Endothelial cell of umbilical vein (primary cell): ENCODE results near the gene DPYD.

ENCODE experiments used
- EZH2 ChIP-seq: IDR thresholded peaks from 2 replicates; pipeline ENCODE4 v1.6.1; 2012; ENCODE audit warnings: borderline replicate concordance, low read depth, mild to moderate bottlenecking, moderate library complexity, low read length, inconsistent platforms; ENCODE audit not compliant: severe bottlenecking
- MAX ChIP-seq: IDR thresholded peaks from 2 replicates; pipeline ENCODE4 v1.6.1; 2011; ENCODE audit not compliant: insufficient read depth, insufficient read length
- MYC ChIP-seq: IDR thresholded peaks from one replicate; pipeline ENCODE4 v1.6.1; 2011; ENCODE audit warnings: mild to moderate bottlenecking, low read depth, low read length
- TF ChIP-seq, protein P1 (sequence below), 2 donors: IDR thresholded peaks; 1 replicate in 1 of 2; 2 replicates in 1 of 2; pipeline ENCODE4 v1.5.1; 2011; ENCODE audit warnings: low read length in 2 of 2, mild to moderate bottlenecking in 2 of 2, moderate library complexity in 2 of 2, control low read depth in 1 of 2, inconsistent platforms in 1 of 2, low read depth in 1 of 2; ENCODE audit not compliant: insufficient read depth in 1 of 2; ENCODE audit errors: extremely low read depth in 1 of 2

DNA sequence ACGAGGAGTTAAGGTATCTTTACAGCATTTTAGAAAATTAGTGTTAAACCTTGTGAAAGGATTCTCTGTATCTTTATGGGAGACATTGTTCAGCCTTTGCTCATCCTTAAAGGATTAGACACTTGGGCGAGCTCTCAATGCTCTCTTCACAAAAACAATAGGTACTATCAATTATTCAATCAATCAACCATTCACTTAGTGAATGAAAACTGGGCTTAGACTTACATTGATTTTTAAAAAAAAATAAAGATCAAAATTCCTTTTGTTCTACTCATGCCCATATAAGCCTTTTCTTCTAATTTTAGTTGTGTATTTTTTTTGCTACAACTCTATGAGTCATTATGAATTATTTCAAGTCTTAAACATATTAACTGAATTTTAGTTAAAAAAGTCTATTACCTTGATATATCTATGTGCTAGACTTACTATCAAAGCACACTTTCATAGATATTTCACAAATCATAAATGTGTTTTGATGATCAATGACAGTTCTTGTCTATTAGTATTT is 181.2 kb downstream of the DPYD start:
- TF ChIP-seq EZH2, result no peak
- TF ChIP-seq, protein P1, sequence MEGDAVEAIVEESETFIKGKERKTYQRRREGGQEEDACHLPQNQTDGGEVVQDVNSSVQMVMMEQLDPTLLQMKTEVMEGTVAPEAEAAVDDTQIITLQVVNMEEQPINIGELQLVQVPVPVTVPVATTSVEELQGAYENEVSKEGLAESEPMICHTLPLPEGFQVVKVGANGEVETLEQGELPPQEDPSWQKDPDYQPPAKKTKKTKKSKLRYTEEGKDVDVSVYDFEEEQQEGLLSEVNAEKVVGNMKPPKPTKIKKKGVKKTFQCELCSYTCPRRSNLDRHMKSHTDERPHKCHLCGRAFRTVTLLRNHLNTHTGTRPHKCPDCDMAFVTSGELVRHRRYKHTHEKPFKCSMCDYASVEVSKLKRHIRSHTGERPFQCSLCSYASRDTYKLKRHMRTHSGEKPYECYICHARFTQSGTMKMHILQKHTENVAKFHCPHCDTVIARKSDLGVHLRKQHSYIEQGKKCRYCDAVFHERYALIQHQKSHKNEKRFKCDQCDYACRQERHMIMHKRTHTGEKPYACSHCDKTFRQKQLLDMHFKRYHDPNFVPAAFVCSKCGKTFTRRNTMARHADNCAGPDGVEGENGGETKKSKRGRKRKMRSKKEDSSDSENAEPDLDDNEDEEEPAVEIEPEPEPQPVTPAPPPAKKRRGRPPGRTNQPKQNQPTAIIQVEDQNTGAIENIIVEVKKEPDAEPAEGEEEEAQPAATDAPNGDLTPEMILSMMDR (IDR thresholded peaks at IDR 0.05; ENCODE audit: extremely low read depth in 1 of 2, insufficient read depth in 1 of 2, low read depth in 1 of 2, low read length in 2 of 2), result no peak
- no peak for TF ChIP-seq MAX
- no peak for TF ChIP-seq MYC
